Stimulated activated naive CD4-positive, alpha-beta T cell (primary cell): Measurements from ENCODE around the gene ZNF205.
A peak's percentile ranks its signal among the peaks of the same experiment; 100 is the strongest.

ENCODE experiments used
- DNase-seq, 6 experiments: peaks; one replicate each; lab custom pipeline; 2025; lab: John Stamatoyannopoulos, UW

The ZNF205 gene

GRCh38 chr16:3084969-3085670, 27.3 kb upstream of the ZNF205 start:
- DNase-seq = no peak

DNA sequence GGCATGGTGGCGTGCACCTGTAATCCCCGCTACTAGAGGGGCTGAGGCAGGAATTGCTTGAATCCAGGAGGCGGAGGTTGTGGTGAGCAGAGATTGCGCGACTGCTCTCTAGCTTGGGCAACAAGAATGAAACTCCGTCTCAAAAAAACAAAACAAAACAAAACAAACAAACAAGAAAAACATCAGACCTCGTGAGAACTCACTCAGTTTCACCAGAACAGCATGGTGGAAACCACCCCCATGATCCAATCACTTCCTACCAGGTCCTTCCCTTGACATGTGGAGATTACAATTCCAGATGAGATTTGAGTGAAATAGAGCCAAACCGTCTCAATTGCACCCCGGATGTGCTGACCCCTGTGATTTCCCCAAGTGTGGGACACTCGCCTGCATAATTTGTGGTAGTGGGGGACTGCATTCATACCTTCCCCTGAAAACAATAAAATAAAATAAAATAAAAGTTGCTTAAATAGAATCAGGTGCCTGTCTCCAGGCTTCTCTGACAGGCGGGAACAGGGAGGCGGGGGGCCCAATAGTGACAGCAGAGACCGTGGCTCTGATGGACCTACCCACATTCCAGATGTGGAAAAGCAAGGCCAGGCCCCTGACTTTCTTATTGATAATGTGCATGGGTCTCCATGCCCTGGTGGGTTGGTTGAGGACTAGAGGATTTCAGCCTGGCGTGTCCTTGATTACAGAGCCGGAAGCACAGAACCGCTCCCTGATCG, 26.4 kb upstream of the ZNF205 start:
- DNase-seq = no peak

DNA sequence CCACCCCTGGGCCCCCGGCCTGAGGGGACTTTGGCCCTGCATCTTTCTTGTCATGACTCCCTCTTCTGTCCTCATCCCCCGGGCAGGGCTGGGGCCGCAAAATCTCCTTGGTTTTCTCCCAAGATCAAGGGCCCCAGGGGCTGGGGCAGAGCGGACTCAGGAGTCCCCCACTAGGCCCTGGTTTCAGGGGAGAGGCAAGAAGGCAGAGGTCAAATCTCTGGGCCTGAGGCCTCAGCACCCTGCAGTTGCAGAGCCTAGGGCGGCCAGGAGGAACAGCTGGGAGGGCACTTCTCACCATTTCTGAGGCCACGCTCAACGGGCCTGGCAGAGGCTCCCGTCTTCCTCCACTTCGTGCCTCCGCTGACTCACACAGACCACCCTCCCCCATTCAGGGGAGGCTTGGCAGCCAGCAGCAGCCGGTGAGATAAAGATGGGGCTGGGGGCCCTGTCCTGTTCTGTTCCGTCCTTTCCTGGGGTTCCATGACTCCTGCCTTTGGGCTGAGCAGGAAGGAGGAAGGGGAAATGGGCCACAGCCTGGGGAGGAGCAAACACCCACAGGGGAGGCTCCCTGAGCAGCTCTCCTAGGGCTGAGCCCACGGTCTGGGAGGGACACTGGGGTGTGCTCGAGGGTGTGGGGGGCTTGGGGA, 25.7 kb upstream of the ZNF205 start:
- no peak for DNase-seq

DNA sequence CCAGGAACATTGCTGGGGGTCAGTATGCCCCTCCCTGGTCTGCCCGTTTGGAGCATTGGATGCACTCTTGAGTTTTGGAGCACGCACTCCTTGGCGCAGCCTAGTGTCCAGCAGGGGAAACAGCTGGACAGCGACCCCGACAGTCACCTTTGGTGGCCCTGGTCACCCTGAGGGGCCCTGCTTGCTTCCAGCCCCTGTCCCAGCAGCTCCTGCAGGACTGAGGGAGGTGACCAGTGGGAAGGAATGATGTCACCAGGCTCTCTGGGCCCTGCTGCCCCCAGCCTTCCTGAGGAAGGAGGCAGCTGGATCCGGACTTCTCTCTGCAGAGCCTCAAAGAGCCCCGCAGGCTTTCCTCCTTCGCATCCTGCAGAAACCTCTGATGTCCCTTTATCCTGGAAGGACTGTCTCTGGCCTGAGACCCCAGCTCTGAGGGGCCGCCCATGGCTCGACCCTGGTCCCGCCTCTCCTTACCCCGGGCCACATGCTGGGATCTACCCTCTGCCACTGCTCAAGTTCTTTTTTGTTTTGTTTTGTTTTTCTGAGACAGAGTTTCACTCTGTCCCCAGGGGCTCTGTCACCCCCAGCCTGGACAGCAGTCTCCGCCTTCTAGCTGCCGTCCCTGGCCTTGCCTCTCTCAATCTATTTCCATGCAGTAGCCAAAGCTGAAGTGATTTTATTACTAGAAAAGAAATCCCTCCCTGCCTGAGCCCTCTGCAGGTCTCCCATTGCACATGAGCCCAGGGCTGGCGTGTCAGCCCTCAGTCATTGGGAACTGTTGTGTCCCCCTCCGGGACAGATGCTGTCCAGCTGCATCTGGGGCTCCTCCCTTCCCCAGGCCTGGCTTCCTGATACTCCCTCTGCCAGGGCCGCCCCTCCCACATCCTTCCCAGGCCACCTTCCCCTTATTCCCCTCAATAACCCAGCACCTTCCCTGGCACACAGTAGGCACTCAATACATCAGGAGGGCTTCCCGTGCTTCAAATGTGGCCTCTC, 24.8 kb upstream of the ZNF205 start:
- DNase-seq = no peak

DNA sequence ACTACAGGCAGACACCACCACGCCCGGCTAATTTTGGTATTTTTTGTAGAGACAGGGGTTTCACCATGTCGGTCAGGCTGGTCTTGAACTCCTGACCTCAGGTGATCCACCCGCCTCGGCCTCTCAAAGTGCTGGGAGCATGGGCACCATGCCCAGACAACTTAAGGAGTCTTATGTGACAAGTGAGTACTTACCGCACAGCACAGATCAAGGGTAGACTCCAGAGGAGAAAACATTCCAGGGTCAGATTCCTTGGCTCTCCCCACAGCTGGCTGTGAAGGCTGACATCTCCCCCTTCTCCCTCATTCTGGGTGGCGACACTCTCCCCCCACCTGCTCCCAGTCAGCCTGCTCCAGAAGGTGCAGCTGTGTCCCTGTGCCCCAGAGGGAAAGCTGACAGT, 23.9 kb upstream of the ZNF205 start:
- no peak for DNase-seq

GRCh38 chr16:3088925-3089716, 23.3 kb upstream of the ZNF205 start:
- DNase-seq = no peak

DNA sequence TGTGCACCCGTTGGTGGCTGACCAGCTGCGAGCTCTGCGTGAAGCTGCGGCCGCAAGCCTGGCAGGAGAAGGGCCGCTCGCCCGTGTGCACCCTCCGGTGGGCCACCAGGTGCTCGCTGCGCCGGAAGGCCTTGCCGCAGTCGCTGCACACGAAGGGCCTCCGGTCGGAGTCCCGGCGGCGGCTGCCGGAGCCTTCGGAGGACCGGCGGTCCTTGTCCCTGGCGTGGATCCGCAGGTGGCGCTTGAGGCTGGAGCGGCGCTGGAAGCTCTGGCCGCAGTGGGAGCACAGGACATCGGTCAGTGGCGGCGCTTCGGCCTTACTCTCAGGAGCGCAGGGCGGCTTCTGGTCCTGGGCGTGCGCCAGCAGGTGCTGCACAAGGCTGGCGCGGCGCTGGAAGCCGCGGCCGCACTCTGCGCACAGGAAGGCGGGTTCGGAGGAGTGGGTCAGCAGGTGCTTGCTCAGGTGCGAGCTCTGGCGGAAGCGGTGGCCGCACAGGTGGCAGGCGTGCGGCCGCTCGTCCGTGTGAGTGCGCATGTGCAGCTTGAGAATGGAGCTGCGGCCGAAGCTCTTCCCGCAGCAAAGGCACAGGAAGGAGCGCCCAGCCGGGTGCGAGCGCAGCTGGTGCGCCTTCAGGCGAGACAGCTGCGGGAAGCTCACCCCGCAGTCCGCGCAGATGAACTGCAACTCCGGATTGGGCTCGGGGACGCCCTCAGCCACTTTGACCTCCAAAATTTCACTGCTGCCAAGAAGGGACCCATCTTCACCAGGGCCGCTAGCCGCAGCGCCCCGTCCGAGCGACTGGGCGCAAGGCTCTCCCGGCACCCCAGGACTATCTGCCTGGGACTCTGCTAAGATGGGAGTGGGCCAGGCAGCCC, 22.4 kb upstream of the ZNF205 start:
- no peak for DNase-seq

- no peak for DNase-seq
Observed at GRCh38 chr16:3091551-3091950, 20.8 kb upstream of the ZNF205 start.

DNA sequence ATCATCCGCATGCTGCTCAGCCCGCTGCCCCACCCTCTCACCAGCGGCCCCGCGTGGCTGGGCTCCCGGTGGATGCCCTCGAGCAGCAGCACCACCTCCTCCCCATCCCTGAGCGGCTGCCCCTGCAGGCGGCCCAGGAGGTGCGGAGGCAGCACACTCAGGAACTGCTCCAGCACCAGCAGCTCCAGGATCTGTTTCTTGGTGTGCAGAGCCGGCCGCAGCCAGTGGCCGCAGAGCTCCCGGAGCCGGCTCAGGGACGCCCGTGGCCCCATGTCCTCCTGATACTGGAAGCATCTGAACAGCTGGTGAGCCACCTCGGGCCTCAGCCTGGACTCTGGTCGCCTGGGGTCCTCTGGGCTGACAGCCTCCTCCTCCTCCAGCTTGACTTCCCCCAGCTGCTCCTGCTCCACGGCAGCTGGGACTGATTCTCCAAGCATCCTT, 19.9 kb upstream of the ZNF205 start:
- no peak for DNase-seq

DNA sequence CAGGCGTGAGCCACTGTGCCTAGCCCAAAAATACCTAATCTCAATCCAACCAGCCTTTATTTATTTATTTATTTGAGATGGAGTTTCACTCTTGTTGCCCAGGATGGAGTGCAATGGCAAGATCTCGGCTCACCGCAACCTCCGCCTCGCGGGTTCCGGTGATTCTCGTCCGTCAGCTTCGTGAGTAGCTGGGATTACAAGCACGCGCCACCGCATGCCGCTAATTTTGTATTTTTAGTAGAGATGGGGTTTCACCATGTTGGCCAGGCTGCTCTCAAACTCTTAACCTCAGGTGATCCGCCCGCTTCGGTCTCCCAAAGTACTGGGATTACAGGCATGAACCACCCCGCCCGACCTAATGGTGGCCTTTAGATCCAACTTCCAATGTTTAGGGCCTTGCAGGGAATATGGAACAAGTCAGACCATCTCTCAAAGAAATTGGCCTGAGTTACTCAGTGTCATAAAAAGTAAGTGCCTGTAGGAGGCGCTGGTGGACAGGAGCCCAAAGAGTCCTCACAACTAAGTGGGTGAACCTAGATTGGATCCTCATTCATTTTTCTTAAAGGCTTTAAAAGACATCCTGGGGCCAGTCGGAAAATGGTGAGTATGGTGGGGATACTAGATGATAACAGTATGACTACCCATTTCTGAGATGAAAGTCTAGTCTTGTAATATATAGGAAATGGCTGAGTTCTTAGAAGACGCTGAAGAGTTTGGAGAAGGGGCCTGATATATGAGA, 17.9 kb upstream of the ZNF205 start:
- DNase-seq = peak in 4 of 6 experiments; percentile 27 to 71 (median 44)

- peak in 5 of 6 experiments; percentile 24 to 66 (median 53) for DNase-seq
Observed at GRCh38 chr16:3095869-3096268, 16.5 kb upstream of the ZNF205 start.

- DNase-seq = no peak
Observed at GRCh38 chr16:3096362-3096761, 16.0 kb upstream of the ZNF205 start.

DNA sequence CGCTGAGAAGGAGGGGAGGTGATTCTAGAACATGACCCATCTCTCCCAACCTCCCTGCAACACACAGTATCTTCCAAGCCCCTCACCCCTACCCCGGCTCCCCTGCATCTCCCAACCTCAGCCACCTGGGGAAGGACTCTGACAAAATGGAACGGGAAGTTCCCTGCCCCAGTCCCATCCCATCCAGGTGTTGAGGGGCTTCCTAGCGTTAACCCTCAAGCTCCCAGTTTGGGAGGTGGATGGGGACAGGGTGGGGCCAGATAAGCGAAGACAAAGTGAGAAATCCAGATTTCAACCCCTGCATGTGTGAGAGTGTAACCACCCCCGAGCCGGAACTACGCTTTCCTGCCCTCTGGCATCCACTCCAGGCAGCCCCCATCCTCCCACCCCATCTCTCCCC, 15.1 kb upstream of the ZNF205 start:
- DNase-seq = no peak

DNA sequence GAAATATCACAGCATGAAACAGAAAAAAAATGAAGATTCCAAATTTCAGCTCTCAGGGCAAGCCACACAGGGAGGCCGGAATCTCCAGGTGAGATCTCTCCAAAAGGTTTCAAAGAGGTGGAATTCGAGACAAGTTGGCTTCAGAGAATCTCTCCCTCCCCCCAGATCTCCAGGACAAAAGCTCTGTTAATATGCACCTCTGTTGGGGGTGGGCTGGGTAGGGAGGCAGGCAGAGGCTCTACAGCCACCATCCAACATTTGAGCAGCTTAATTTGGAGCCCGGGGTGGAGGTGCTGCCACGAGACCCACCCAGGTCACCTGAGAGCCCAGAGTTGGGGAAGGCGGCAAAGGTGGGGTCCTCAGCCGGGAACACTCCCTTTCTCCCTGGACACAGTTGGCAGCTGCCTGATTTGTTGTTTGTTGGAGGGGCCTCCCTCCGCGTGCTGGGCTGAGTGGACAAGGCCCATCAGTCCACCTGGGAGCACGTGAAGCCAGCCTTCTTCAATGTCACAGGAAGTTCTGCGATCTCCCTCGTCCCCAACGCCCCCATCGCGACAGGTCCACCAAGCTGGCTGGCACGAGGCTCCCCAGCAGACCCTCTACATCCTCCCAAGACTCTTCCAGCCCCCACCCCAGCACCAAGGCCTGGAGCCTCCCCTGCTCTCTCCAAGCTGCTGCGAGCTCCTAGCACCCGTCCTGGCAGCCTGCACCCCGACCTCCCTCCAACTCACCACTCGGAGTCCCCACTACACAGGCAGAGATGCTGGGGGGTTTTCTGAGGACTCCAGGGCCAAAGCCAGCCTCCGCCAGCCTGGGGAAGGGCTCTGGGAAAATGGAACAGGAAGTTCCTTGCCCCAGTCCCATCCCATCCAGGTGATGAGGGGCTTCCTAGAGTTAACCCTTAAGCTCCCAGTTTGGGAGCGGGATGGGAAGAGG, 13.7 kb upstream of the ZNF205 start, which contains the start of gene ZSCAN10:
ZSCAN10 (minus strand) TSS at position 836 of the 936 bp plus-strand sequence. CDS start 6,357 bp downstream, outside the sequence.
- DNase-seq = no peak

- DNase-seq = no peak
Observed at GRCh38 chr16:3099395-3099731, 13.0 kb upstream of the ZNF205 start.

GRCh38 chr16:3099732-3100499, 12.5 kb upstream of the ZNF205 start:
- DNase-seq = peak; percentile 68 to 90 (median 81)
